Measurements from ENCODE around the gene KLRC2.
A peak's percentile ranks its signal among the peaks of the same experiment; 100 is the strongest.
"Not testable (repeated sequence)": the region's sequence is repeated elsewhere in the genome, so short reads cannot be mapped to it uniquely, and the experiment has no call there.

The KLRC2 gene

DNA sequence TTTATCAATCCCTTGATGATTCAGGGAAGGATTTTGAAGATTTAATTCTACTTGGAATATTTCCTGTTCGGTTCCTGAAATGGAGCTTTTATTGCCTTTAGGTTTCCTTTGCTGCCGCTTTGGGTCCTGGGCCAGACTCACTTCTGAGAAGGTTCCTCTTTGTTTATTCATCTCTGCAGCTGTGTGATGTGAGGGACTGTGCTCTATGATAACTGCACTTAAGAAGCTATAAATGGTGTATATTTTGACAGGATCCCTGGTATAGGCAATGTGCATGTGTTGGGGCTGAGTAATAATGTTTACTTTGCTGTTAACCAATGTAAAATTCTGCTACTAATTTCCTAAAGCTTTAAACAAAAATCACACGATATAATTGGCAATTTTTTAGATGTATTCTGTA is at the start of gene KLRC2:
KLRC2 (minus strand) TSS at position 195 of the 400 bp plus-strand sequence; CDS start at position 171, 24 bp downstream.
- in situ Hi-C loops (cut with HindIII; ENCODE audit: low sequenced_read_pairs); H3K4me3 ChIP-seq (ENCODE audit: low read depth, low read length): not testable (repeated sequence)
- peak; percentile 53 for DNase-seq (ENCODE audit: low read depth, low spot score)

DNA sequence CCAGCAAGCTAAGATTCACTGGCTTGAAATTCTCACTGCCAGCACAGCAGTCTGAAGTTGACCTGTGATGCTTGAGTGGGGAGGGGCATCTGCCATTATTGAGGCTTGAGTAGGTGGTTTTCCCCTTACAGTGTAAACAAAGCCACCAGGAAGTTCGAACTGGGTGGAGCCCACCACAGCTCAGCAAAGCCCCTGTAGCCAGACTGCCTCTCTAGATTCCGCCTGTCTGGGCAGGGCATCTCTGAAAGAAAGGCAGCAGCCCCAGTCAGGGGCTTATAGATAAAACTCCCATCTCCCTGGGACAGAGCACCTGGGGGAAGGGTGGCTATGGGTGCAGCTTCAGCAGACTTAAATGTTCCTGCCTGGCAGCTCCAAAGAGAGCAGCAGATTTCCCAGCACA is 46.1 kb upstream of the KLRC2 start:
- in situ Hi-C loops (cut with HindIII; ENCODE audit: low sequenced_read_pairs); H3K4me3 ChIP-seq (ENCODE audit: low read depth, low read length); DNase-seq (ENCODE audit: low read depth, low spot score): not testable (repeated sequence)

DNA sequence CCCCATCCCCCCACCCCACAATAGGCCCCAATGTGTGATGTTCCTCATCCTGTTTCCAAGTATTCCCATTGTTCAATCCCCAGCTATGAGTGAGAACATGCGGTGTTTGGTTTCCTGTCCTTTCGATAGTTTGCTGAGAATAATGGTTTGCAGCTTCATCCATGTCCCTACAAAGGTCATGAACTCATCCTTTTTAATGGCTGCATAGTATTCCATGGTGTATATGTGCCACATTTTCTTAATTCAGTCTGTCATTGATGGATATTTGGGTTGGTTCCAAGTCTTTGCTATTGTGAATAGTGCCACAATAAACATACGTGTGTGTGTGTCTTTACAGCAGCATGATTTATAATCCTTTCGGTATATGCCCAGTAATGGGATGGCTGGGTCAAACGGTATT is 37.0 kb upstream of the KLRC2 start:
- DNase-seq (ENCODE audit: low read depth, low spot score); in situ Hi-C loops (cut with HindIII; ENCODE audit: low sequenced_read_pairs): not testable (repeated sequence)

DNA sequence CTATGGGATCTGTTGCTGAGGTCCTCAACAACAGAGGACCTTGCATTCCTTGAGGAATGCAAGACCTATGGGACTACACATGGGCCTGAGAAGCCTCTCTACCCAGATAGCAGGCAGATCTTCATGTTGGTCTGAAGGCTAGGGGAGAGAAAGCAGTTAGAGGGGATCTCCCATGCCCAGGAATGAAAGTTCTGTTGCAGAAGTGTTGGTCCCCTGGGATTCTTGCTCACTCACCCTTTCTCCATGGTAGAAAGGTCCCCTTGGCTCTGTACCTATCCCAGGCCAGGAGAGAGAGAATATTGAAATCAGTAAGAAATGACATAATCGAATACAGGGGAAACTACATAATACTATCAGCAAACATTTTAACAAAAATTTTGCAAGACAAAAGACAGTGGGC is 33.9 kb upstream of the KLRC2 start:
- no peak overlapping the region for H3K4me3 ChIP-seq (ENCODE audit: low read depth, low read length)
- no peak for DNase-seq (ENCODE audit: low read depth, low spot score)
- in situ Hi-C loops (cut with HindIII; ENCODE audit: low sequenced_read_pairs): no loop called here
- TF ChIP-seq, protein P1, sequence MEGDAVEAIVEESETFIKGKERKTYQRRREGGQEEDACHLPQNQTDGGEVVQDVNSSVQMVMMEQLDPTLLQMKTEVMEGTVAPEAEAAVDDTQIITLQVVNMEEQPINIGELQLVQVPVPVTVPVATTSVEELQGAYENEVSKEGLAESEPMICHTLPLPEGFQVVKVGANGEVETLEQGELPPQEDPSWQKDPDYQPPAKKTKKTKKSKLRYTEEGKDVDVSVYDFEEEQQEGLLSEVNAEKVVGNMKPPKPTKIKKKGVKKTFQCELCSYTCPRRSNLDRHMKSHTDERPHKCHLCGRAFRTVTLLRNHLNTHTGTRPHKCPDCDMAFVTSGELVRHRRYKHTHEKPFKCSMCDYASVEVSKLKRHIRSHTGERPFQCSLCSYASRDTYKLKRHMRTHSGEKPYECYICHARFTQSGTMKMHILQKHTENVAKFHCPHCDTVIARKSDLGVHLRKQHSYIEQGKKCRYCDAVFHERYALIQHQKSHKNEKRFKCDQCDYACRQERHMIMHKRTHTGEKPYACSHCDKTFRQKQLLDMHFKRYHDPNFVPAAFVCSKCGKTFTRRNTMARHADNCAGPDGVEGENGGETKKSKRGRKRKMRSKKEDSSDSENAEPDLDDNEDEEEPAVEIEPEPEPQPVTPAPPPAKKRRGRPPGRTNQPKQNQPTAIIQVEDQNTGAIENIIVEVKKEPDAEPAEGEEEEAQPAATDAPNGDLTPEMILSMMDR (IDR thresholded peaks at IDR 0.05; ENCODE audit: low read depth, low read length): no peak

More for the DNA sequence above, 37.0 kb upstream of the KLRC2 start:
- H3K4me3 ChIP-seq (ENCODE audit: low read depth, low read length): not testable (repeated sequence)

DNA sequence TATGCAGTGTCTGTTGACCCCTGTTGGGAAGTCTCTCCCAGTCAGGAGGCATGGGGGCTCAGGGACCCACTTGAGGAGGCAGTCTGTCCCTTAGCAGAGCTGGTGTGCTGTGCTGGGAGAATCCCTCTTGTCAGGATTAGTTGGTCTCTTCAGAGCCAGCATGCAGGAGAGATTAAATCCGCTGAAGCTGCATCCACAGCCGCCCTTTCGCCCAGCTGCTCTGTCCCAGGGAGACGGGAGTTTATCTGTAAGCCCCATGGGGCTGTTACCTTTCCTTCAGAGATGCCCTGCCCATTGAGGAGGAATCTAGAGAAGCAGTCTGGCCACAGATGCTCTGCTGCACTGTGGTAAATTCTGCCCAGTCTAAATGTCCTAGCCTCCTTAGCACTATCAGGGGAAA is 30.5 kb upstream of the KLRC2 start:
- in situ Hi-C loops (cut with HindIII; ENCODE audit: low sequenced_read_pairs): no loop called here
- DNase-seq (ENCODE audit: low read depth, low spot score): no peak
- no peak overlapping the region for H3K4me3 ChIP-seq (ENCODE audit: low read depth, low read length)
- TF ChIP-seq, protein P1 (IDR thresholded peaks at IDR 0.05; ENCODE audit: low read depth, low read length): no peak

DNA sequence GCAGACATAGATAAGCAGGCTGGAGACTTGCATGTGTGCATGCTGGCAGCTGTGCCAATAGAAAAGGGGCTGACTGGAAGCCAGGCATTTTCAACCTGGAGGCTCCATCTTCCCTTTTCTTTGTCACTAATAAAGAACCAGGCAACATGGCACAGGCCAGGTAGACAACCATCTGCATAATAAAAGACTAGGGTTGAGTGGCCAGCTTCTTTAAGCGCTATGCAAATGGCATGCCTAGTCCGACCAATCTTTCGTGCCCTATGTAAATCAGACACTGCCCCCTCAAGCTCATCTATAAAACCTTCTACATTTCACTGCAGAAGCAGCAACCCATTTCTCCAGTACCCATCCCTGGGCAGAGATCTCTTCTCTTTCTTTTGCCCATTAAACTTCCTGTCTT is 21.9 kb upstream of the KLRC2 start:
- in situ Hi-C loops (cut with HindIII; ENCODE audit: low sequenced_read_pairs): no loop called here
- H3K4me3 ChIP-seq (ENCODE audit: low read depth, low read length): no peak overlapping the region
- DNase-seq (ENCODE audit: low read depth, low spot score): no peak
- TF ChIP-seq, protein P1 (IDR thresholded peaks at IDR 0.05; ENCODE audit: low read depth, low read length): no peak

DNA sequence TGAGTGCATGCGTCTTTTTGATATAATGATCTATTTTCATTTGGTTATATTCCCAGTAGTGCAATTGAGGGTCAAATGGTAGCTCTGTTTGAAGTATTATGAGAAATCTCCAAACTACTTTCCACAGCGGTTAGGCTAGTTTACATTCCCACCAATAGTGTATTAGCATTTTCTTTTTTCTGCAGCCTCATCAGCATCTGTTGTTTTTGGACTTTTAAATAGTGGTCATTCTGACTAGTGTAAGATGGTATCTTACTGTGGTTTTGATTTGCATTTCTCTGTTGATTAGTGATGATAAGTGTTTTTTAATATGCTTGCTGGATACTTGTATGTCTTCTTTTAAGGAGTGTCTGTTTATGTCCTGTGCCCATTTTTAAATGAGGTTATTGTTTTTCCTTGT is 21.0 kb upstream of the KLRC2 start:
- TF ChIP-seq, protein P1 (IDR thresholded peaks at IDR 0.05; ENCODE audit: low read depth, low read length): no peak
- in situ Hi-C loops (cut with HindIII; ENCODE audit: low sequenced_read_pairs): no loop called here
- H3K4me3 ChIP-seq (ENCODE audit: low read depth, low read length): no peak overlapping the region
- DNase-seq (ENCODE audit: low read depth, low spot score): peak; percentile 1

DNA sequence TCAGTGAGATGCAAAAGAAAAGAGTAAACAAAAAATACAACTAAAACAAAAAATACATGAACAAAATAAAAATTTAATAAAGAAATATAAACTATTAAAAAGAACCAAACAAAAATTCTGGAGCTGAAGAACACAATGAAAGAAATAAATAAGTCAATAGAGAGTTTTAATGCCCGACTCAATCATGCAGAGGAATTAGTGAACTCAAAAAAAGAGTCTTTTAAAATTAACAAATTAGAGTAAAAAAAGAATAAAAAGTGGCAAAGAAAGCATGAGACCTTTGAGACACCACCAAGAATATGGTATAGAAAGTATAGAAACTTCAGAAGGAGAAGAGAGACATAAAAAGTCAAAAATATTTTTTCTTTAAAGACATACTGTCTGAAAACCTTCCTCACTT is 20.0 kb upstream of the KLRC2 start:
- H3K4me3 ChIP-seq (ENCODE audit: low read depth, low read length): no peak overlapping the region
- in situ Hi-C loops (cut with HindIII; ENCODE audit: low sequenced_read_pairs): no loop called here
- no peak for DNase-seq (ENCODE audit: low read depth, low spot score)
- TF ChIP-seq, protein P1 (IDR thresholded peaks at IDR 0.05; ENCODE audit: low read depth, low read length): no peak

Measured in astrocyte of the spinal cord (primary cell).